NCI-H510A treated with DMSO at 0.1 percent for 48 hours (cell line): ENCODE results near the gene TBC1D22A.
A peak's percentile ranks its signal among the peaks of the same experiment; 100 is the strongest.
"Not testable (repeated sequence)": the region's sequence is repeated elsewhere in the genome, so short reads cannot be mapped to it uniquely, and the experiment has no call there.

Experiments
- DNase-seq: peaks from one replicate; lab custom pipeline; 2025; lab: John Stamatoyannopoulos, UW

Gene TBC1D22A

DNA sequence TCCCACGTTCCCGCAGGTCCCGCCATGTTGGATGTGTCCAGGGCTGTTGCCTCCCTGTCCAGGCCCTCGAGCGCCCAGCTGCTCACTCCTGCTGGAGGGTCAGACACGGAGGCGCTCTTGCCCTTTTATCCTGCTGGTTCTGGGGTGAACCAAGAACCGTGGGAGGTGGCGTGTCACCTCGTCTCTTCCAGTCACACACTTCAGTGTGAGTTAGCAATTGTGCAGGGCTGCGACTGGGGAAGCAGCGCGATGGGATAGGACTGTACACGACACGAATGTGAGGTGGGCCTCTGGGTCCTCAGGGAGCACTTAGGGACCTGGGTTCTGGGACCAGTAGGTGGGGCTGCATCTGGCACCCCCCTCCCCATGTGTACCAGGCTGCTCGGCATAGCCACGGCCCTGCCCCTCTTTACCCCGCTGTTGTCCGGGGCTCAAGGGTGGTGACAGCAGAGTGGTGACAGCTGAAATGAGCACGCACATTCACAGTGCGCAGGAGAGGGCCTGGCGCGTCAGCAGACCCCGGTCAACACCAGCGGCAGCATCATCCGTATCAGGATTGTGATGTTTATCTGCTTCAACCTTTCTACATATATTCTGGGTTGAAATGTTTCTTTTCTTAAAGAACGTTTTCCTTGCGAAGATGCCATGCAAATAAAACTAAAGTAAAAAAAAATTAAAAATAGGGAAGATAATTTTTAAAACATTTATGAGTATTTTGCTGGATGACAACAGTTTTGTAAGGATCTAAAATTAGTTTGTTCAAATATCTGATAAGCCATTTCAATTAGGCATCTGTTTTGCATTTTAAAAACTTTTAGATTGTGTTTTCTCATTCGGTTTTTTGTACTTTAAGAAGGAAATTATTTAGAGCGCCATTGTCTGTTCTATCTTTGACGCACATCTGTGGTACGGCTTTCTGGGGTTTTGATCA lies 210.7 kb downstream of the TBC1D22A start:
- no peak for DNase-seq

DNA sequence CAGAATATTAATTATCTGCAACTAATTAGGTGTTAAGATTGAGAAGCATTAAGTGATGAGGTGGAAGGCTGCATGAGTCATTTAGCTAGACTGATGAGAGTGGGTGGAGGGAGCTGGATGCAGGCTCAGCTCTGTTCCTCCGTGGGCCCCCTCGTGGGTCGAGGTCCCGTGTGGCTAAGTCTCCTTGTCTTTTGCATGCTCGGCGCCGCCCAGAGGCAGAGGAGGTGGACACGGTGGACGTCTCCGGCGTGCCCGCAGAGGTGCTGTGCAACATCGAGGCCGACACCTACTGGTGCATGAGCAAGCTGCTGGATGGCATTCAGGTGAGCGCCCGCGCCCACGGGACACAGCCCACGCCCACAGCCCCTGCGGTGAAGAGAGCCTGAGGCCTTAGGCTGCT lies 211.6 kb downstream of the TBC1D22A start:
- DNase-seq: no peak

DNA sequence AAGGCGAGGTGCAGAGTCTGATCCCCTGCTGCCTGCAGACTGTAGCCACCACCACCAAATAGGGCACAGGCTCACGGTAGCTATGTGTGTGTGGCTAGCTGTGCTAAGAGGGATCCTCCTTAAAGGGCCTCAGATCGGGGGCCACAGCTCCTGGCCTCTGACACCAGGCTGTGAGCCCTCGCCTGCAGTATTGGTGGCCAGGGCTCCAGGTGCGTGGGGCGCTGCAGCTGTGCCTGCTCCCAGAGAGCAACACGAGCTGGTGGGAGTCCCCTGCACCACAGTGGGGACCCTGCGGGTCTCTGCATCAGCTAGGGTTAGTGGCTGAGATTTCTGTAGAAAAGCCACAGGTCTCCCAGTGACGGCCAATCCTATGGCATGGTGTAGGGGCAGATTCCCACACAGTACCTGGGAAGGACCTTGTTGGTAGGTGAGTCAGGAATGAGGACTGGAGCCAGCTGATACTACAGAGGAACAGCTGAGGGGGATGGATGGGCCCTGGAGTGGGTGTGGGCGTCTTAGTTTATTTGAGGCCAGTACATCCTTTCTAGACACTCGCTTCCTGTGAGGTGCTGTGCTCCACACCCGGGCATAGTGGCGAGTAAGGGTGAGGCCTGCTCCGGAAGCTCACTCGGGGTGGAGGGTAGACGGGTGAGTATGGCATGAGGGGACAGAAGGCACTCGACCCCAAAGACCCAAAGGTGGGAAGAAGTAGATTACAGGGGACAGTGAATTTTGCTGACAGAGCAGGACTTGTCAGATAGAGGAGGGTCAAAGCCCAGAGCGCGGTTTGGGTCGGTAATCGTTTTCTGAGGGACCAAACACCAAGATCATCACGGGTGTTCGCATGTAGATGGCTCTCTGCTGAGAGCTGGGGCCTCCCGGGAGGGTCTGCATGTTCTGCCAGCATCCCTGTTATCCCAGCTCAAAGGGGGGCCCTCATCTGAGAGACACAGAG lies 212.5 kb downstream of the TBC1D22A start:
- DNase-seq: no peak

DNA sequence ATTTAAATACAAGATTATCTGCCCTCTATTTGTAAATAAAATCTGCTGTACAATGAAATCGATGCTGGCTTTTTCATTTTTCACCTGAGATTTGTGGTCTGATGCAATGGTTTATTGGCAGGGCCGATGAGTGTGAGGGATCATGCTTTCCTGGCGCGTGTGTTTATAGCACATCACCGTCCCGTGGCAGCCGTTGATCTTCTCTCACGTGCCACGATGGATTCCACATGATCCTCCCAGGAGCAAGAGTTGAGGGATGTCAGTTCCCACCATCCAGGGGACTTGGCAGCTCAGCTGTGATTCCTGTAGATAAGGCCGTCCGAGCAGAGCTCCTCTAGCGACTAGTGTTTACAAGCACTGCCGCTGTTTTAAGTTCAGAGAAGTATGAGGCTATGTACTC lies 213.7 kb downstream of the TBC1D22A start:
- no peak for DNase-seq

DNA sequence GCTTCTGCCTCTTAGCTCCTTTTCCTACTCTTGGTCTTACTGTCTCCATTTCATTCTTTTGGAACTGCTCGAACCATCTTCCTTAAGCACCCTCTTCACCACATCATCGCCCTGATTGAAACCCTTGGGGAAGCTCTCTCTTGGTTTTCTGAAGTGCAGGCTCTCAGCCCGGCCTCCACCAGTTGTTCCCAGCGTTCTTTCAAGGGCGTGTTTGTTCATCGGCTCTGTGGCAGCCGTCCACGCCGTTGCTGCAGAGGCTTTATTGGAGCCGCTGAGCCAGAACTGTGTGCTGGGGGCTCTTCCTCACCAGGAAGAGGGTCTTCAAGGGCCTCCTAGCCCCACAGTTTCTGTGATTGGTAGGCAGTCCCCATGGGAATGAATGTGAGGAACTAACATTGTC lies 214.1 kb downstream of the TBC1D22A start:
- DNase-seq: no peak

DNA sequence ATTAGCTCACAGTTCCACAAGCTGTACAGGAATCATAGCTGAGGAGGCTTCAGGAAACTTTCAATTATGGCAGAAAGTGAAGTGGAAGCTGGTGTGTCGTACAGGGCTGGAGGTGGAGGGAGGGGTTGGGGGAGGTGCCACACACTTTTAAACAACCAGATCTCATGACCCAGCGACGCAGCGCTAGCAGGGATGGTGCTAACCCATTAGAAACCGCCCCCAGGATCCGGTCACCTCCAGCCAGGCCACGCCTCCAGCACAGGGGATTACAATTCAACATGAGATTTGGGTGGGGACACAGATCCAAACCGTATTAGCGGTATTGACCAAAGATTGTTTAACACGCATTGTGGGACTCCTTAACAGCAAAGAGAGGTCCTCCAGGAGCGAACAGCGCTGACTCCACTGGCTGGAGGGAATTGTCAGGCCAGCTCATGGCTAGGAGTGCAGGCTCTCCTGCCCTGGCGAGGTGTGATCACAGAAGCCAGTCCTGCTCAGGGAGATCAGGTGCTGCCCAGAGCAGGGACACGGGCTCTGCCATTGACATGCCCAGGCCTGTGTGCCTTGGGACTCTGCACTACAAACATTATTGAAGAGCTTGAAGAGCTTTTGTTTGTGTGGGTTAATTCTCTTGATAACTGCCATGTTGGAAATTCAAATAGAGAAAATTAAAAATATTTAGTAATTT lies 215.3 kb downstream of the TBC1D22A start:
- DNase-seq: peak; percentile 24

DNA sequence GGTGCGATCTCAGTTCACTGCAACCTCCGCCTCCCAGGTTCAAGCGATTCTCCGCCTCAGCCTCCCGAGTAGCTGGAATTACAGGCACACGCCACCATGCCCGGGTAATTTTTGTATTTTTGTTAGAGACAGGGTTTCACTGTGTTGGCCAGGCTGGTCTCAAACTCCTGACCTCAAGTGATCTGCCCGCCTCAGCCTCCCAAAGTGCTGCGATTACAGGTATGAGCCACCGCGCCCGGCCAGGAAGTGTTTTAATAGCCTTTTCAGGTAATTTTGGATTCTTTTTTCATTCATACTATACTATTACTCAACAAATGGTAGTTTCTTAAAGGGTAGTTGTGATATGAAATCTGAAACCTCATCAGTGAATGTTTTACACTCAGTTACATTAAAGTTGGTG lies 216.2 kb downstream of the TBC1D22A start:
- DNase-seq: not testable (repeated sequence)

DNA sequence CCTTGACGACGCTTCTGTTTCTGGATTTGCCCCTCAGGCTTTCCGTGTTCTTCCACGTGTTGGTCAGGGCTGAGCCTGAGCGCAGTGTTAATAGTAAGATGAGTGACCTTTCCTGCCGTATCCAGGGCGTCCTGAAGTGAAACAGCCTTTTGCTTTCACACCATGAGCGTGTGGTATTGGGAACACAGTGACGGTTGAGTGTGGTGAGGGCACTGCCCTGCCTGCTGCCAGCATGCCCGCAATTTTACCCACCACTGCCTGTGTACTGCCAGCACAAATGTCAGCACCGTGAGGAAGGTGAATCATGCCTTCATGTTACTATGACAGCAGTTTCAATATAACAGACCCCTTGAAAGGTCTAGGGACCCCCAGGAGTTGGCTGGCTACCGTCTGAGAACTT lies 217.1 kb downstream of the TBC1D22A start:
- DNase-seq: no peak

DNA sequence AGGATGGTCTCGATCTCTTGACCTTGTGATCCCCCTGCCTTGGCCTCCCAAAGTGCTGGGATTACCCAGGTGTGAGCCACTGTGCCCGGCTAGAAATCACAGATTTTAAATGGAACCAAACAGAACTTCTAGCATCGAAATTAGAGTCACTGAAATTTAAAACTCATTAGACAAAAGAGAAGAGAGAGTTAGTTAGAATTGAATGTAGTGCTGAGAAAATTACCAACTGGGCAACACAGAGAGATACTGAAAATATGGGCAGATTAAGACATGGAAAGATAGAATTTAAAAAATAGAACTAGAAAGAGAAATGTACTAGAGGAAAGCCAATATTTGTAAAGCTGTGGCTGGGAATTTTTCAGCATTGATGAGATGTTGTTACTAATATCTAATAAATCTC lies 217.9 kb downstream of the TBC1D22A start:
- DNase-seq: no peak

DNA sequence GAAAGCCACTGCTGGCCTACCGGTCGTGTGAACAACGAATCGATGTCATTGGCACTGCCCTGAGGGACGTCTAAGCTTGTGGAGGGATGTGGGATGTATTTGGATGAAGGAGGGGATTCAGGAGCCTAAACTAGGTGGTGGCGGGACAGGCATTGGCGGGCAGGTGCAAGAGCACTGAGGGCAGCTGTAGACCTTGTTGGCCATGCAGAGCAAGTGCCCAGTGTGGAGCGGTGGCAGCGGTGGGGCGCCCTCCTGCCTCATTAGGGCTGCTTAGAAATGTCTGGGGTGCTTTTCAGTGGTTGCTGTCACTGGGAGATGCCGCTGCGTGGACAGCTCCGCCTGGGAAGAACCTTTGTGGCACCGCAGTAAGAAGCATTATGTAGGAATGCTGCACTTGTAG lies 220.2 kb downstream of the TBC1D22A start:
- DNase-seq: no peak

DNA sequence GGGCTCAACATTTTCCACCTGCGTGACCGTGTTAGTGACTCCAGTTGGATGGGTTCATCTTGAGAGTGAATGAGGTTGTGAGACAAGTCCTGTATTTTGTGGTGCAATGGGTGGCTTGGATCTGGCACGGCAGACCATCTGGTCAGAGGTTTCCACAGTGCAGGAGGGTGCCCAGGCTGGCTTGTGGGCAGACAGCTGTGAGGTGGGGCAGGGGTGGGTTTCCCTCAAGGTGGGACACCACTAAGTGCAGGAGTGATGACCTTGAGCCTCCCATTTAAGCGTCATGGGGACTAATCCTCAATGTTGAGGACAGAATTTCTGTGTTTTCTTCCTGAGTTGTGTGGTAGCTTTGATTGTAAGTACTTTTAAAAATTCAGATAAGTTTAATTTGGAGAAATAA lies 220.6 kb downstream of the TBC1D22A start:
- no peak for DNase-seq

DNA sequence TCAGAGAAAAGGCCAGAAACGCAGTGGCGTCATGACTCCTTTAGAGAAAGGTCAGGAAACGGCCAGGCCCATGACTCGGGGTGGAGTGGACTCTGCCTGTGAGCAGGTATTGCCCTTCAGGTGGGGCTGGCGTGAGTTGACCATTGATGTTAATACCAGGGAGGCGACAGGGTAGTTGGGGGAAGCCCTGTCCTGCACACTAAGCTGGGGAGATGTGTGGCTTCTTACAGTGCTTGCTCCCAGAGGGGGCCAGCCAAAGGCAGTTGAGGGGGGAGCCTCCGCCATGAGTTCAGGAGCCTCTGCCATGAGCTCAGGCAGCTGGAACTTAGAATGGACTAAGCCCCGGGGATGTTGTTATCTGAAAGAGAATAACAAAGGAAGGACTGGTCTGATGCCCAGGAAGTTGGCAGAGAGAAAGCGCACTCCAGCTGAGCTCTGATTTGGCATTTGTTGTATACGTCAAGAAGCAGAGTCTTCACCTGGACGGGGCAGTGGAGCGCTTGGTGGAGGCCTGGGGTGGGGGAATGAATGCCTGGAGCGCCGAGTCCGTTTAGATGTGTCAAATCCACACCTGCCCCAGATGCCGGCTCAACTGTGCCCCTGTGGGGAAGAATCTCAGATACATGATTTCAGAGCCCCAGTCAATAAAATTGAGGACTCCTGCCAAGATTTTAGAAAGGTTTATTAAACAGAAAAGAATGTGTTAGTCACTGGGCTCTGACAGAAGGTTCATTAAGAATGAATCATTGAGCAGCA lies 222.5 kb downstream of the TBC1D22A start:
- no peak for DNase-seq

DNA sequence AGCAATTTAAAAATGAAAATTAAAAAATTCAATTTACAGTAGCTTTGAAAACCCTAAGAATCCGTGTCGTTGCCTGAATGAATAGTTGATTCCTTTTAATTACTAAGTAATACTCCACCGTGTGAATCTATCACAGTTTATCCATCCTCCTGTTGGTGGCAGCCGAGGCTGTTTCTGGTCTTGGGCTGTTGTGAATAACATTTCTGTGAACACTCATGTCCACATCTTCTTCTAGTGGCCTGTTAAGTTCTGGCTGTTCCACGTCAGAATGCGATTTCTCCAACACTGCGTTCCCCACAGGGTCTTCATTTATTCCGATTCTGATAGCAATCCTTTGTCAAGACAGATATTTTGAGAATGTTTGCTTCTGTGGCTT lies 223.0 kb downstream of the TBC1D22A start:
- DNase-seq: no peak

DNA sequence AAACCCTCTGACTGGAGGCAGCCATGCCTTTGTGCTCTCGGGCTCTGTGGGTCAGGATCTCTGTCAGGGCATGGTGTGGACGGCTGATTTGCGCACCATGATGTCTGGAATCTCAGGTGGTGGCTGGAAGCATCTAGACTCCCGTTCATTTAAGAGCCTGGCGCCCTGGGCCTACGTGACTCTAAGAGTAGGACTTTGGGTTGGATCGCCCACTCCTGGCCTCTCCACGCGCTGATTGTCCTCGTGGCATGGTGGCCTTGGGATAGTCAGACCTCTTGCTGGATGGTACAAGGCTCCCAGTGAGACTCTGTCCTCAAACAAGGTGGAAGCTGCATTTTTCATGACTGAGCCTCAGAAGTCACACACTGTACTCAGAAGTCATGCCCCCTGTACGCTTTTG lies 224.3 kb downstream of the TBC1D22A start:
- no peak for DNase-seq

DNA sequence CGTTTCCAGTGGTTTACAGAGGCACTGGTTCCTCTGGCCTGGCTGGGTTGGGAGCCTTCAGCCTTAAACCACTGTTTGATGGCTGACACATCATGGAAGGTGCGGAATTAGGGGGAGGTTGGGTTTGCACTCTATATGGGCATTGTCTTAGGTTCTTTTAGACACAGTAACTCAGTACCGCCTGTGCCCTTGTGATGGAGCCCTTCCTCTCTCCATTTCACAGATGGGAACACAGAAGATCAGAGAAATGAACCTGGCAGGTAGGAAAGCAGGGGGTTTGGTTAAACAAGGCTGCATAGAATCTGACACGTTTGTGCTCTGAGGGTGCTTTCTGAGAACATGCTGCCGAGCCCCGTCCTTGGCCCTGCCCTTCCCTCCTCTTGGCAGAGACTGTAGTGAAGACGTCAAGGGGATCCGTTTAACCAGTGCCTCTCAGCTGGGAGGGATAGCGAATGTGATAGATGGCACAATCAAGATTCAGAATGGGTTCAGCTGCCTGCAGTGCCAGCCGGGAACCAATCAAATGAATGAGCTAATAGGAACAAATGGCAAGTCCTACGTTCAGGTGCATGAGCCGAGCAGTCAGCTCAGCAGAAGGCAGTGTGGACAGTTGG lies 228.6 kb downstream of the TBC1D22A start:
- no peak for DNase-seq

DNA sequence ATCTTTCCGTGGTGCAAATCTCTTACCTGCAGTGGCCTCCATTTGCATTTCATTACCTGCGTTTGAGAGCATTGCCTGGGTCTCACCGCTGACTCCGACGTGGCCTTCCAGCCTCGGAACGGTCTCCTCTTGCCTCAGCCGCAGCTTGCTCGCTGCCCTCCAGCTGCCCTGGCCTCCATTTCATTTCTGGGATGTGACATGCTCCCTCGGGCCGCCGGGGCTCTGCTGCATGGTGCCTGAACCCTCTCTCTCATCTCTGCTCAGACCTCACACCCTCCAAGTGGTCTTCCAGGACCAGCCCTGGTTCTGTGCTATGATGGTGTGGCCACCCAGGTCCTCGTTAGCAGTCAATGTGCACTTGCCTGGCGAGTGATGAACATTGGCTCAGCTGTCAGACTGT lies 229.2 kb downstream of the TBC1D22A start:
- no peak for DNase-seq

DNA sequence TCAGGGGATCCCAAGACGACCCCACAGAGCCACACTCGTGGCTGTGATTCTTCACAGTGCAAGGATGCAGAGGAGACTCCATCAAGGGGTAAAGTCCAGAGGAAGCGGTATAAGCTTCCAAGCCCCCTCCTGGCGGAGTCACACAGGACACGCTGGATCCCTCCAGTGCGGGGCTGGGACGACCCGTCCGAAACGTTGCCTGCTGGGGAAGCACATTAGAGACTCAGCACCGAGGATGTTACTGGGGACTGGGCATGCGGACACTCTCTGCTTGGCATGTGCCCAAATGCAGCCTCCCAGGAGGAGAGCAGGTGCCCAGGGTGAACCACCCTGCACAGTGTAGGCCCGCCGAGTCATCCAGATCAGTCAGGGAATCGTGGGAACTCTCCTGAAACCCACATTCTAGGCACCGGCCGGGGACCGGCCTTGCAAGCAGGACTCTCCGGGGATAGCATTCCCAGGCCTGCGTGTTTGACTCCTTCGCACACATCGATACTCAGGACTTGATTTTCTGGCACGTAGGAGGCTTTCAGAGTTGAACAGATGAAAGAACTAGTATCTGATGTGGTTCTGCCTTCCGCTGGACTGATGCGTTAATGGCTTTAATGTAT lies 229.8 kb downstream of the TBC1D22A start:
- no peak for DNase-seq

DNA sequence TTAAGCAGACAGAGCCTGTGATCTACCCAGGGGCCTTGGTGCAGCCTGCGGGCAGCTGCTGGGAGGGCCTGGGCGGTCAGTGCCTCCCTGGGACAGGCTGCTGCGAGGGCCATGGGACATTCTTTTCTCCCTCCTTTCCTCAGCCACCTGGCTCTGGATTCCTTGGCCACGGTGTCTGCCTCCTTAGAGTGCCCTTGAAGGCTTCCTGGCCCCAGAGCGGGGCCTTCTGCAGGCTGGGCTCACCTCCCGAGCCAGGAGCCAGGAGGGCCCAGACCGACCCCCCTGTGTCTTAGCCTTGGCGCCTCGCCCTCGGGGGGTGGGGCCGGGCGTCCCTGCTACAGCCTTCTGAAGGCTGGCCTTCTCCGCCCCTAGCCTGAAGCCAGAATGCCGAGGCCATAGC lies 231.2 kb downstream of the TBC1D22A start:
- no peak for DNase-seq

DNA sequence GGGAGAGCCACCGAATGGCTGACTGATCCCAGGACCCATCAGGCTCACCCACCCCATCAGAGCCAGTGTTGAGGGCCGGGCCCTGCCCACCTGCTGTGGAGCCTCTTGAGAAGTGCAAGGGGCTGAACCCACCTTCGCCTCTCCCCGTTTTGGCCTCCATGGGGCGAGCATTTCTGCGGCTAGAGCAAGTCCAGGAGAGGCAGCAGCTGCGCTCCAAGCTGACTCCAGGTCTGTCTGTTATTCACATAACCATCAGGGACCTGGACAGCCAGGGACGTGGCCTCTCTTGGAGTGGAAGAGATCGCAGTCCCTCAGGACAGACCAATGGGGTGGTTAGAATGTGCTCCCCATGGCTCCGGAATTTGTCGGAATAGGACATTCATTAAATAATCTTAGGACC lies 231.8 kb downstream of the TBC1D22A start:
- no peak for DNase-seq

DNA sequence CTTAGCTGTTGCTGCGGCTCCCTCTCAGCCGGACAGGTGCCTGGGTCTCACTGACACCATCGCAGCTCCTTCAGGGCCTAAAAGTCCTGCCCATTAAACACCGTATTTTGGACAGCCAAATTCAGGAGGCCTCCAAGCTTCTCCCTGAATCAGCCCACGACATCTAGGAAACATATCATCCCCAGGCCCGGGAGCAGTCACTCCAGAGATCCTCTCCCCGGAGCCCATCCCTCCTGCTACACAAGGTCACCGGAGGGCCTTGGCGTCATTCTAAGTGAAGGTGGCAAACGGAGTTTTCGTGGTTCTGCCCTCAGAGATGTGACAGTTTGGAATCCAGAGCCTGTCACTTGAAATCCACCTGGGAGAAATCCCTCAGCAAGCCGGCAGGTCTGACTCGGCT lies 232.5 kb downstream of the TBC1D22A start:
- no peak for DNase-seq
